Measurements from ENCODE around the gene VPS13C. TPM values are rescaled to one million over a fixed set of nuclear protein-coding genes. Genes with fewer than 3 reads are reported as not detected.

VPS13C gene
- total RNA-seq, 2 experiments from 2014 or later = 69.7 to 73.2 TPM

GRCh38 chr15:61992518-61992917, 67.7 kb downstream of the VPS13C start:
- H3K27me3 Mint-ChIP-seq = no peaks in the 10 kb centered on the region
- intact Hi-C loops (cut with DNase I, micrococcal nuclease) = no loop called here
- H3K27ac Mint-ChIP-seq = no peak overlapping the region
- H3K4me3 Mint-ChIP-seq = no peak overlapping the region
- no peak for ATAC-seq (ENCODE audit: poor library complexity)
- DNase-seq = no peak
- peaks cover 6% of the 10 kb centered on the region for H3K4me1 Mint-ChIP-seq (ENCODE audit: low read depth)
- Histone ChIP-seq H3K36me3 (ENCODE audit: insufficient read depth, low read length) (peaks cover 54% of the 10 kb centered on the region), H3K4me1 (ENCODE audit: insufficient read depth, low read length) (no peaks in the 10 kb centered on the region), H3K9me3 (ENCODE audit: control insufficient read depth in 1 of 2, insufficient read depth in 1 of 2, low read length in 2 of 2) (no peaks in the 10 kb centered on the region), H3K27me3 (ENCODE audit: control insufficient read depth in 1 of 2, insufficient read depth in 2 of 2, low read length in 2 of 2) (no peaks in the 10 kb centered on the region), H3K4me3 (ENCODE audit: low read length) (no peak overlapping the region), H3K27ac (ENCODE audit: low read depth in 1 of 2, low read length in 2 of 2) (no peak overlapping the region)
- ChIA-PET POLR2A (interaction anchor here (0.5 kb wide), 1 partner anchor 60 kb away, joined by 3 read pairs; no protein-coding TSS in a partner anchor), CTCF (no interaction called here)
- TF ChIP-seq CTCF (IDR thresholded peaks at IDR 0.05) = no peak
- no peaks in the 10 kb centered on the region for H3K9me3 Mint-ChIP-seq
- H3K36me3 Mint-ChIP-seq (ENCODE audit: low read depth) = peaks cover 87% of the 10 kb centered on the region

- intact Hi-C loops (cut with DNase I, micrococcal nuclease) = no loop called here
- H3K27ac ChIP-seq (ENCODE audit: low read depth in 1 of 2, low read length in 2 of 2) = no peak overlapping the region
- ChIA-PET POLR2A (no interaction called here), CTCF (no interaction called here)
- no peak overlapping the region for H3K27ac Mint-ChIP-seq
- H3K4me1 ChIP-seq (ENCODE audit: insufficient read depth, low read length) = no peaks in the 10 kb centered on the region
- peaks cover 41% of the 10 kb centered on the region for H3K36me3 ChIP-seq (ENCODE audit: insufficient read depth, low read length)
- H3K9me3 ChIP-seq (ENCODE audit: control insufficient read depth in 1 of 2, insufficient read depth in 1 of 2, low read length in 2 of 2) = no peaks in the 10 kb centered on the region
- H3K9me3 Mint-ChIP-seq = no peaks in the 10 kb centered on the region
- no peak overlapping the region for H3K4me3 ChIP-seq (ENCODE audit: low read length)
- H3K27me3 Mint-ChIP-seq = no peaks in the 10 kb centered on the region
- DNase-seq = no peak
- H3K4me1 Mint-ChIP-seq (ENCODE audit: low read depth) = peaks cover 6% of the 10 kb centered on the region
- no peak overlapping the region for H3K4me3 Mint-ChIP-seq
- no peaks in the 10 kb centered on the region for H3K27me3 ChIP-seq (ENCODE audit: control insufficient read depth in 1 of 2, insufficient read depth in 2 of 2, low read length in 2 of 2)
- peaks cover 78% of the 10 kb centered on the region for H3K36me3 Mint-ChIP-seq (ENCODE audit: low read depth)
- no peak for ATAC-seq (ENCODE audit: poor library complexity)
- no peak for TF ChIP-seq CTCF (IDR thresholded peaks at IDR 0.05)
Measured at GRCh38 chr15:61989667-61990066, 70.6 kb downstream of the VPS13C start.

GRCh38 chr15:61987824-61988223, 72.4 kb downstream of the VPS13C start:
- Mint-ChIP-seq H3K27ac (no peak overlapping the region), H3K4me1 (ENCODE audit: low read depth) (peaks cover 6% of the 10 kb centered on the region), H3K9me3 (no peaks in the 10 kb centered on the region), H3K27me3 (no peaks in the 10 kb centered on the region), H3K36me3 (ENCODE audit: low read depth) (peaks cover 87% of the 10 kb centered on the region), H3K4me3 (no peak overlapping the region)
- H3K9me3 ChIP-seq (ENCODE audit: control insufficient read depth in 1 of 2, insufficient read depth in 1 of 2, low read length in 2 of 2) = no peaks in the 10 kb centered on the region
- no peaks in the 10 kb centered on the region for H3K27me3 ChIP-seq (ENCODE audit: control insufficient read depth in 1 of 2, insufficient read depth in 2 of 2, low read length in 2 of 2)
- no peak for DNase-seq
- H3K4me1 ChIP-seq (ENCODE audit: insufficient read depth, low read length) = no peaks in the 10 kb centered on the region
- H3K4me3 ChIP-seq (ENCODE audit: low read length) = no peak overlapping the region
- no peak overlapping the region for H3K27ac ChIP-seq (ENCODE audit: low read depth in 1 of 2, low read length in 2 of 2)
- CTCF ChIA-PET = no interaction called here
- no peak for TF ChIP-seq CTCF (IDR thresholded peaks at IDR 0.05)
- peaks cover 55% of the 10 kb centered on the region for H3K36me3 ChIP-seq (ENCODE audit: insufficient read depth, low read length)
- no peak for ATAC-seq (ENCODE audit: poor library complexity)
- POLR2A ChIA-PET = no interaction called here
- intact Hi-C loops (cut with DNase I, micrococcal nuclease) = no loop called here

Data from CD4-positive, alpha-beta T cell (primary cell).